ENCODE data around the gene SLC22A12. TPM values are rescaled to one million over a fixed set of nuclear protein-coding genes. Genes with fewer than 3 reads are reported as not detected.
A peak's percentile ranks its signal among the peaks of the same experiment; 100 is the strongest.

The SLC22A12 gene
- polyA plus RNA-seq, 1 of the 3 experiments (the other 2 are of a cell fraction), result not detected

GRCh38 chr11:64643920-64644646, 53.1 kb downstream of the SLC22A12 start:
- H3K79me2 ChIP-seq (ENCODE audit: insufficient read depth), result no peaks in the 10 kb centered on the region
- peak overlapping the region in 1 of 2 experiments; percentile 51; a peak in 1 of 4 replicates for H3K4me3 ChIP-seq (ENCODE audit: low read depth in 2 of 2, low read length in 1 of 2)
- H3K4me2 ChIP-seq, result no peak overlapping the region
- H2AFZ ChIP-seq (ENCODE audit: low read depth), result no peak overlapping the region
- POLR2A ChIA-PET, result no interaction called here
- no peaks in the 10 kb centered on the region for H3K9me3 ChIP-seq
- no peaks in the 10 kb centered on the region for H3K9me2 ChIP-seq
- no peaks in the 10 kb centered on the region for H3K36me3 ChIP-seq (replicated peaks in 1 of 2; ENCODE audit: control insufficient read depth in 1 of 2, insufficient read depth in 2 of 2, low read length in 1 of 2)
- no peaks in the 10 kb centered on the region for H4K20me1 ChIP-seq (ENCODE audit: insufficient read depth)
- DNase-seq, result no peak
- no peak overlapping the region for H3K9ac ChIP-seq
- no peaks in the 10 kb centered on the region for H3F3A ChIP-seq (replicated peaks; ENCODE audit: insufficient read depth)
- H3K4me1 ChIP-seq (ENCODE audit: control insufficient read depth in 1 of 2, insufficient read depth in 2 of 2, low read depth in 1 of 2, low read length in 1 of 2), result peaks cover 0 to 43% of the 10 kb centered on the region in 2 experiments; a peak in 1 of 4 replicates
- WGBS (ENCODE audit: low lambda C conversion rate), result 50% methylated on average over 13 of the region's 19 CpGs
- CTCF ChIA-PET, result interaction anchor here (1.0 to 3.7 kb wide), 10 partner anchors 9 to 375 kb away, joined by 3 to 22 read pairs (median 3); no protein-coding TSS in a partner anchor
- TF ChIP-seq NFIC (IDR thresholded peaks at IDR 0.05; ENCODE audit: borderline replicate concordance) (no peak), GATA2 (CRISPR knock-in tag; IDR thresholded peaks at IDR 0.05) (peak; percentile 63), FOXJ3 (CRISPR knock-in tag; IDR thresholded peaks at IDR 0.05) (no peak), SIN3A (IDR thresholded peaks at IDR 0.05; ENCODE audit: borderline replicate concordance, low read depth, low read length) (no peak), POLR2AphosphoS5 (IDR thresholded peaks at IDR 0.05; ENCODE audit: low read depth, low read length) (no peak), YY1 (IDR thresholded peaks at IDR 0.05; ENCODE audit: low read depth) (no peak), CHD2 (IDR thresholded peaks at IDR 0.05; ENCODE audit: low read length, partially characterized antibody) (no peak), GABPA (IDR thresholded peaks at IDR 0.05; ENCODE audit: low read depth) (no peak), TEAD4 (IDR thresholded peaks at IDR 0.05; ENCODE audit: borderline replicate concordance, insufficient read depth) (no peak), TCF12 (IDR thresholded peaks at IDR 0.05) (no peak), NRF1 (IDR thresholded peaks at IDR 0.05; ENCODE audit: low read depth, low read length) (no peak), JUND (IDR thresholded peaks at IDR 0.05) (no peak), RXRA (IDR thresholded peaks at IDR 0.05; ENCODE audit: borderline replicate concordance, low read depth) (no peak), REST (IDR thresholded peaks at IDR 0.05; ENCODE audit: low read depth, low read length) (no peak), MXI1 (IDR thresholded peaks at IDR 0.05; ENCODE audit: low read depth, low read length) (peak; percentile 95)
- H3K27me3 ChIP-seq (ENCODE audit: insufficient read depth), result peaks cover 52% of the 10 kb centered on the region
- H3K27ac ChIP-seq (ENCODE audit: low read depth in 2 of 2, low read length in 1 of 2), result peak overlapping the region in 1 of 2 experiments; percentile 58; a peak in 1 of 4 replicates
